ENCODE results near the gene RAB7A.
"Not testable (repeated sequence)": the region's sequence is repeated elsewhere in the genome, so short reads cannot be mapped to it uniquely, and the experiment has no call there.

The RAB7A gene

DNA sequence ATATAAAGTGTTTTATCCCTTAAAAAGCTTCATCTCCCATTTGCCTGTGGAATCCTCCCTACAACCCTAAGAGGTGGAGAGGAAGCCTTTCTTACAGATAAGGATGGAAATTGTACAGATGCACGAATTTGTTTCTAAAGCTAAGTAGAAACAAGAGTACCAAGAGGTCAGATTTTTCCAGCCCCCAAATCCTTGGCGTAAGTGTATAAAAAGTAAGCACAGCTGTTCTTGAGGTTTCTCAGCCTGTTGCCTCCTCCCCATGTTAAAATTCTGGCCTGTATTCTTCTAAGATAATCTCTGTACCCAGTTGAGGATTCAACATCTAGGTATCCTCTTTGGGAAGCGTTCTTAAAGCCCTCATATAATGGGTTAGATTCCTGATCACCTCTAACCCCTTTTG is 34.9 kb downstream of the RAB7A start:
- DNase-seq = no peak

DNA sequence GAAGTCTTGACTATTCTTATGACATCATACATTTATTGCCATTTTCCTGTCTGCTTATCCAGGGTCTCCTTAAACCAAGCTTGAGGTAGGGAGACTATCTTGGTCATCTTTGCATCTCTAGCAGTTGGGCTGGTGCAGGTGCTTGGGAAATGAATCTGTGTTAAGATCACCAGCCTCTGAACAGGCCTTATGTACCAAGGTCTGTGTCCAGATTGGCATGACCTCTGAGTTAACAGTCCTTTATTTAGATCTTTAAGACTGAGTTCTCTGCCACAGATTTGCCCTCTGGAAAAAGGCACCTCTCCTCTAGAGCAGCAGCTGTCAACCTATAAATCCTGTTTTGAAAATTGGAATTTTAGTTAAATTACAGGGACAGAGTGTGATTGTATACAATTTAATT is 35.4 kb downstream of the RAB7A start:
- no peak for DNase-seq

DNA sequence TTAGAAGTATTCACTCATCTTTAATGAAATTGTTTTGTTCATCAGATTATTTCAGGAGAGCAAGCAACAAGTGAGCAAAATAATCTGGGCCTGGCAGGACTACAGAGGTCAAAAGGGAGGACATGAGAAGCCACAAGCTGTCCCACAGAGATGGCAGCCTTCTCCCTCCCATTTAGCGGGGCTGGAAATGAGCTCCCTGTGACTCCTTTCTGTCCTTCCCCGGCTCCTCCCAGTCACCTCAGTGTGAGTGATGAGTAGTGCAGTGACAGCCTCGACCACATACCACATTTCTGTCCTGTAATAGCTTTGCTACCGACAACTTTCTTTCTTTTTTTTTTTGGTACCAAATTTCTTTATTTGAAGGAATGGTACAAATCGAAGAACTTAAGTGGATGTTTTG is 38.0 kb downstream of the RAB7A start:
- no peak for DNase-seq

DNA sequence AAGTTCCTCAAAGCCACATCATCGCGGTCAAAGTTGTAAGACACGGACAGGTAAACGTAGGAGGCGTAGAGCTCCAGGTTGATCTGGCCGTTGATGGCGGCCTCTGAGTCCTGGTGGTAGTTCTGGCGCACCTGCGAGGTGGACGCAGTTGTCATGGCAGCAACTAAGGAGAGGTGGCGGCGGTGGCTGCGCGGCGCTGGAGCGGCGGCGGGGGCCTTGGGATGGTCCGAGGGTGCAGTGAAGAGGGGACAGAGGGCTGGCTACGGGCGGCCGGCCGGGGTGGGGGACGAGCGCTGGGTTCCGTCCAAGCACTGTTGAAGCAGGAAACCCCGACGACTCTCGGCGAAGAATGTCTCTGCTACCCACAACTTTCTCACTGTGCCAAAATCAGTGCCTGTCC is 38.9 kb downstream of the RAB7A start:
- no peak for DNase-seq

DNA sequence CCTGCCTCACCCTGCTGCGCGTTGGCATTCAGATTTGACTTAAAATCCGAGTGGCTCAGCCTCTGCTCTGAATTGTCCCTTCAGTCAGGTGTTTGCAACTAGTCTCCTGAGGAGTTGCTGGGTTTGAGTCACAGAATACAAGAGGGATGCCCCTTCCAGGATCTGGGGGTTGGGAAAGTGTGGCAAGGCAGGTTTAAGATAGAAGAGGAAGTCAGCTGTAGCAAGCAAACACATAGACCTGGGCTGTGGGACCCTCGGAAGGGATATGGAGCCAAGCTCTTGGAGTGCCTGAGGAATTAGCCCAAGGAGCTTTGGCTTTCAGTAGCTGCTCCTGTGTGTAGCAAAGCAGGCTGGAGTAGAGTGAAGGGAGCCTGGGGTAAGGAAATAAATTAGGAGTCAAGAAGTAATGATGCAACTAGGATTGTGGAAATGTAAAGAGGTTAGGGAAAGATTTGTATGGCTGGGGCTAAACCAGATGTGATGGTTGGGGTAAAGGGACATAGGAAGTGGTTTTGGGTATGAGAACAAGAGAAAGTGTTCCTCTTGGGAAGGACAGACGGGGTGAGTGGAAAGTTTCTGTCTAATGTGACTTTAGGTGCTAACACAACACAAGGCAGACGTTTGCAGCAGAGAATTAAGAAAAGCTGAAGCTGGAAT is 41.2 kb downstream of the RAB7A start:
- DNase-seq = no peak

DNA sequence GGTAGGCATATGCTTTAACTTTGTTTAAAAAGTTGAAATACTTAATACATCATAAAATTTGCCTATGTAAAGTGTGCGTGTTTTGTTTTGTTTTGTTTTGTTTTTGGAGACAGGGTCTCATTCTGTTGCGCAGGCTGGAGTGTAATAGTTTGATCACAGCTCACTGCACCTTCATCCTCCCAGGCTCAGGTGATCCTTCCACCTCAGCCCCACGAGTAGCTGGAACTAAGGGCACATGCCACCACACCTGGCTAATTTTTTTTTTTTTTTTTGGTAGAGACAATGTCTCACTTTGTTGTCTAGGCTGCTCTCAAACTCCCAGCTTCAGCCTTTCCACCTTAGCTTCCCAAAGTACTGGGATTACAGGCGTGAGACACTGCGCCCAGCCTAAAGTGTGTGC is 42.5 kb downstream of the RAB7A start:
- no peak for DNase-seq

DNA sequence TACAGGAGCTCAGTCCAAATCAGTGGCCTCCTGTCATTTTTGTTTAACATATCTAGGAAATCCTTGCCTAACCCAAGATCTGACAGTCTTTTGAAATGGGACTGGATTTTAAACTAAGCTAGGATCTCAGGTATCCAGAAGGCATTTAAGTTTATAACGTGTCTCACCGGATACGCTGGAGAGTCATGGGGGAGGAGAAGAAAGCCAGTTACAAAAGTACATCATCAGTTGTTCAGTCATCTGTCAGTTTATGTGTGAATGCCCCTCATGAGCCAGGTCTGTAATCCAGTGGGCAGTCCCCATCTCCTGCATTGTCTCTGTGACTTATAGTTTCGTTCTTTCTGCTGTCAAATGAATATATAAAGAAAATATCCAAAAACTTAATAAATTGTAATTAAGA is 44.4 kb downstream of the RAB7A start:
- DNase-seq = no peak

DNA sequence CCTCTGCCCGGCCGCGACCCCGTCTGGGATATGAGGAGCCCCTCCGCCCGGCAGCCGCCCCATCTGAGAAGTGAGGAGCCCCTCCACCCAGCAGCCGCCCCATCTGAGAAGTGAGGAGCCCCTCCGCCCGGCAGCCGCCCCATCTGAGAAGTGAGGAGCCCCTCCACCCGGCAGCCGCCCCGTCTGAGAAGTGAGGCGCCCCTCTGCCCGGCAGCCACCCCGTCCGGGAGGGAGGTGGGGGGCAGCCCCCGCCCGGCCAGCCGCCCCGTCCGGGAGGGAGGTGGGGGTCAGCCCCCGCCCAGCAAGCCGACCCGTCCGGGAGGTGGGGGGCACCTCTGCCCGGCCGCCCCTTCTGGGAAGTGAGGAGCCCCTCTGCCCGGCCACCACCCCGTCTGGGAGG is 47.2 kb downstream of the RAB7A start:
- not testable (repeated sequence) for DNase-seq

DNA sequence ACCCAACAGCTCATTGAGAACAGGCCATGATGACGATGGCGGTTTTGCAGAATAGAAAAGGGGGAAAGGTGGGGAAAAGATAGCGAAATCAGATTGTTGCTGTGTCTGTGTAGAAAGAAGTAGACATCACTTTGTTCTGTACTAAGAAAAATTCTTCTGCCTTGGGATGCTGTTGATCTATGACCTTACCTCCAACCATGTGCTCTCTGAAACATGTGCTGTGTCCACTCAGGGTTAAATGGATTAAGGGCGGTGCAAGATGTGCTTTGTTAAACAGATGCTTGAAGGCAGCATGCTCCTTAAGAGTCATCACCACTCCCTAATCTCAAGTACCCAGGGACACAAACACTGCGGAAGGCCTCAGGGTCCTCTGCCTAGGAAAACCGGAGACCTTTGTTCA is 47.6 kb downstream of the RAB7A start:
- not testable (repeated sequence) for DNase-seq

DNA sequence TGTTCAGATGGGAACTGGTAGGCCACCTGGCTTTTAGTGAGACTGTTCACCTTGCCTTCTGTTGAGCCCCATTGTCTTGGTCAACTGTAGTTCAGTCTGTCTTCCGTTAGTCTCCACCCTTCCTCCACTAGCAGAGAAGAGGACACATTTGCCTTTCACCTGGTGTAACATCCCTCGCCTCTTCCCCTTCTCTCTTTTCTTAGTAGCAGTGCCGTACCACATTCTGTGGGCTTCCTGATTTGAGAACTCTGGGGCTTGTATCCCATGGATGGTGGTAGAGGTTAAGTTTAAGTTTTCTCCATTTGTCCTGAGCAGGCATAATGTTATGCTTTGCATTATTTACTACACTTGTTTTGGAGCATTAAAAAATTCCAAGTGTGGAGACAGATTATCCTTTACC is 49.3 kb downstream of the RAB7A start:
- DNase-seq = no peak

DNA sequence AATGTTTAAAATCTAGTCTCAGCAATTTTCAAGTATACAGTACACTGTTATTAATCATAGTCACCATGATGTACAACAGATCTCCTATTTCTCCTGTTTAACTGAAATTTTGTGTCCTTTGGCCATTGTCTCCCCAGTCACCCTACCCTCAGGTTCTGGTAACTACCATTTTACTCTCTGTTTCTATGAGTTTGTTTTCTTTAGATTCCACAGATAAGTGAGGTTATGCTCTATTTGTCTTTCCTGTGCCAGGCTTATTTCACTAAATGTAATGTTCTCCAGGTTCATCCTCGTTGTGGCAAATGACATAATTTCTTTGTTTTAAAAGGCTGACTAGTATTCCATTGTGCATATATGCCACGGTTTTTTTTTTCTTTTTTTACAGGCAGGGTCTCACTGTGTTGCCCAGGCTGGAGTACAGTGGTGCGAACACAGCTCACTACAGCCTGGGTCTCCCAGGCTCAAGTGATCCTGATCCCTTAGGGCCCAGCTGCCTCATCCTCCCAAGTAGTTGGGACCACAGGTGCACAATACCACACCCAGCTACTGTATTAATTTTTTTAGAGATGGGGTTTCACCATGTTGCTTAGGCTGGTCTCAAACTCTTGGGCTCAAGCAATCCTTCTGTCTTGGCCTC is 50.0 kb downstream of the RAB7A start:
- DNase-seq = no peak

DNA sequence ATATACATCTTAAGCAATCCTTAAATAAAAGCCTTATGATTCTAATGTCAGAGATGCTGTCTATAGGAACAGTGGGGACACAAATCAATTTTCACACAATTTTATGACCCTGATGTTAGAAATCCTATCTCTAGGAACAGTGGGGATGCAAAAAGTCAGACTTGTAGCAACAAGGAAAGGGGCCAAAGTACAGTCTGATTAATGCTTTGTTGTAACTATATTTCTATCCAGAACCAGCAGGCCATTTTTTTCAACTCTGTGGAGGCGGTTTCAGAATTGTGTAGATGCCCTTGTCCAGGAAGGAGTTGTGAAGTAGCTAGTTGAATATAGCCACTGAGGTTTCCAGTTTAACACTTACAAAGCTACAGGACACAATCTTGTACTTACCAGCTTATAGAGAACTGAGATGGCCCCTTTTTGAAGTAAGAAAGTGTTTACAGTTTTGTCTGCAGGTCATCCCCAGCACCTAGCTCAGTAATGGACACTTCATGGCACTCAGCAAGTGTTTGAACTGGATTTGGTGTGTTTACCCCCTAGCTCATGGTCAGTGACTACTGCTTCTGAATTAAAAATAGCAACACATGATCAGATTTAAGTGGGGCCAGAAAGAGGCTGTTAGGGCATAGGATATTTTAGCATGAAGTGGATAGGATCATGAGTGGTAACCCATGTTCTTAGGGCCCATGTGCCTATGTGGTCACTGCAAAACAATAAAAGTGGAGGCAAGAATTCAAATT is 54.3 kb downstream of the RAB7A start:
- no peak for DNase-seq

DNA sequence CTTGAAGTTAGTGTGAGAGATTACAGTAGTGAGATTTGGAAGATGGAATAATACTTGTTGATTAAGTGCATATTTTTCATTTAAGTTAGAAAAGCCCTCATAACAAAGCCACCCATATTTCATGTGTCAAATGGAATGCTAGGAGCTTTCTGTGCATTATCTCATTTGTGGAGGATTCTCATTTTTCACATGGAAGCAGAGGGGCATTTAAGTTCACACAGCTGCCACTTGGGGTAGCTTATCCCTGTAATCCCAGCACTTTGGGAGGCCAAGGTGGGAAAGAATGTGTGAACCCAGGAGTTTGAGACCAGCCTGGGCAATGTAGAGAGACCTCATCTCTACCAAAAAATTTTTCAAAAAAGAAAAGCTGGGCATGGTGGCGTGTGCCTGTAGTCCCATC is 55.2 kb downstream of the RAB7A start:
- no peak for DNase-seq

DNA sequence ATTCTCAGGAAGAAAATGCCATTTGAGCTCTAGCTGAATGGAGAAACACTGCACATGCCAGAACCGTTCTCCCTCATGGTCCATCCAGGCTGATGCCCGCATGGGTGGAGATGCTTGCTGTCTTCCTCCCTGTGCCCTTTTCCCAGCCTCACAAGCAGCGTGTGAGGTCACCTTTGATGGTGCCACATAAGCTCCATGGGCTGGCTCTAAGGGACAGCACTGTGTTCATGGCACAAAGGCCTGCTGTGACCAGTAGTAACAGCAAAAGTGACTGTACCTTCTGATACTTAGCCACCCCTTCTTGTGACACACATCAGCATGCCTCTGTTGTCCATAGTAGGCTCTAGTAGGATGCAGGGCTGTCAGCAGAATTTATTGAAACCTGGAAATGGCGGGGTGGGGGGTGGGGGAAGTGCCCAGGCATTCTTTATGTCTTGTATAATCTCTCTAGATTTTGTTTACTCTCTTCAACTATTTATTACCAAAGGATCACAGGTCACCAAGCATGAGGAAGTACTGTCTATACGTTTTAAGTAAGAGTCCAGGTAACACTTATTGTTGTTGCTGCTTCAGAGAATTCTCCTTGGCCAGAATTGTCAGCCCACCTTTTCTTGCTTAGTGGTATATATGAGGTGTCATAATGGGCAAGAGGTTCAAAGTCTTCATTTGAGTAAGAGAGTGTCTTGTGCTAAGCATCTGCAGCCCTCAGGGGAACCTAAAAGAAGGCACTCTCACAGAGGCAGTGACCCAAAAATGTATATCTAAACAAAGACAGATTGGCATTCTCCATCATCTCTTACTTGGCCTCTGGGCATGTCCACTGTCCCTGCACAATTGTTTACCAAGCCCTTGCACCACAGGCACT is 56.5 kb downstream of the RAB7A start:
- no peak for DNase-seq

DNA sequence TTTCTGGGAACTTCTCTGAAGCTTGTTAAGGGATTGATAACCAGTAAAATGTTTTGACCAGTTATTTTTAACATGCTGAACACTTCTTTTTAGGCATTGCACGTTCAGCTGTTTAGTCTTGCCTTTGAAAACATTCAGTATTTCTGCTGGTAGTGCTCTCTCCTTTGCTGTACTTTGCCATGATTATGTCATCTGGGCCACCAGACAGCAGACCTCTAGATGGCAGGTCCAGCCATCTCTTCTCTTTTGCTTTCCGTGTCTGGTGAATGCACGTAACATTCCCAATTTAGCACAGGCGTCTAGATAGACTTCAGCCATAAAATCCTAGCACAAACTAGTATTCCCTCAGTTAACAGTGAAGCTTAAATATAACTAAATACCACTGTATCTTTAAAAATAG is 57.8 kb downstream of the RAB7A start:
- DNase-seq = no peak

DNA sequence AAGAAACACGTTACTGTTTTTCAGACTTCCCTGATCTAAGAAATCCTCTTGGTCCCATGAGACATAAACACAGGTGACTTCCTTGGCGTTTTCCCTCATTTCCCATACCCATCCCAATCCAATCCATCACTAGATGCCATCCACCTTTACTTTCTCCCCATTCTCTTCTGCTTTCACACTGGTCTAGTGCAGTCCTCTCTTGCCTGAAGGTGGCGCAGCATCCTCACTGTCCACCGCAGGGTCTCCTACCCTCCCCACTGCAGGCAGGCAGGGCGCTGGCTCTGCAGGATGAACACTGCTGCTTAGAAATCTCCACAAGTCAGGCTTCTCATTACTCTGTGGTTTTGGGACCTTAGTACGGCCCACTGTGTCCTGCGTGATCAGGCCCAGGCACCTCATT is 58.2 kb downstream of the RAB7A start:
- peak; percentile 76 for DNase-seq

DNA sequence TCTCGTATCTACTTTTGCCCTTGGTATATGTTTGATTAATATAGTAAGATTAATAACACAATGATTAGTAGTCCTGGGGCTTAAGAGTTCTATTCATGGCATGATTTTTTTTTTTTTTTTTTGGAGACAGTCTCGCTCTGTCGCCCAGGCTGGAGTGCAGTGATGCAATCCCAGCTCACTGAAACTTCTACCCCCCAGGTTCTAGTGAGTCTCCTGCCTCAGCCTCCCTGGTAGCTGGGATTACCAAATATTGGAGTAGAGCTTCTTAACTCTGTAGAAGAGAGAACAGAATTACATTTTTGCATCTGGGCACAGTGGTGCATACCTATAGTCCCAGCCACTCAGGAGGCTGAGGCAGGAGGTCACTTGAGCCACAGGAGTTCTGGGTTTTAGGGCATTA is 58.9 kb downstream of the RAB7A start:
- DNase-seq = no peak

DNA sequence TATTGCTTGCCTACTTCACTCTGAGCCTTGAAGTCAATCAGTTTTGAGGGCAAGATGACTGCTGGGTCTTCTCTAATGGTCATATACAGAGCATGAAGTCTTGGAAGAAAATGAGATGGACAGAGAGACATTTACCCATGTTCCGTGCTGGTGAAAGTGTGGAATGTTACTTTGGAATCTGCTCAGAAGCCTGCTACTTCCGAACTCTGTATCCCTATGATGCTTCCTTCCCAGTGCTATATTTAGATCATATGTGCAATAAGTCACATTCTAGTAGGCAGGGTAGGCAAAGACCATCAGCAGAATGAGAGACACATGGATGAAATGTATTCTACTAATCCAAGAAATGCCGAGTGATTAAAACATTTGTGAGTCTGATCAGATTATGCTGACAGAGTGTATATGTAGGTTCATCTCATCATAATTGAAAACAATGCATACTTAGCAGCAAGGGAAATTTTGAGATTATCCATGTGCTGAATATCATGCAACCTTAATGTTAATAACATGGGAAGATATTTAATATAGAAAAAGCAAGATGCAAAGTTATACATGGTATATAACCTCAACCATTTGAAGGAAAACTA is 60.5 kb downstream of the RAB7A start:
- DNase-seq = no peak

DNA sequence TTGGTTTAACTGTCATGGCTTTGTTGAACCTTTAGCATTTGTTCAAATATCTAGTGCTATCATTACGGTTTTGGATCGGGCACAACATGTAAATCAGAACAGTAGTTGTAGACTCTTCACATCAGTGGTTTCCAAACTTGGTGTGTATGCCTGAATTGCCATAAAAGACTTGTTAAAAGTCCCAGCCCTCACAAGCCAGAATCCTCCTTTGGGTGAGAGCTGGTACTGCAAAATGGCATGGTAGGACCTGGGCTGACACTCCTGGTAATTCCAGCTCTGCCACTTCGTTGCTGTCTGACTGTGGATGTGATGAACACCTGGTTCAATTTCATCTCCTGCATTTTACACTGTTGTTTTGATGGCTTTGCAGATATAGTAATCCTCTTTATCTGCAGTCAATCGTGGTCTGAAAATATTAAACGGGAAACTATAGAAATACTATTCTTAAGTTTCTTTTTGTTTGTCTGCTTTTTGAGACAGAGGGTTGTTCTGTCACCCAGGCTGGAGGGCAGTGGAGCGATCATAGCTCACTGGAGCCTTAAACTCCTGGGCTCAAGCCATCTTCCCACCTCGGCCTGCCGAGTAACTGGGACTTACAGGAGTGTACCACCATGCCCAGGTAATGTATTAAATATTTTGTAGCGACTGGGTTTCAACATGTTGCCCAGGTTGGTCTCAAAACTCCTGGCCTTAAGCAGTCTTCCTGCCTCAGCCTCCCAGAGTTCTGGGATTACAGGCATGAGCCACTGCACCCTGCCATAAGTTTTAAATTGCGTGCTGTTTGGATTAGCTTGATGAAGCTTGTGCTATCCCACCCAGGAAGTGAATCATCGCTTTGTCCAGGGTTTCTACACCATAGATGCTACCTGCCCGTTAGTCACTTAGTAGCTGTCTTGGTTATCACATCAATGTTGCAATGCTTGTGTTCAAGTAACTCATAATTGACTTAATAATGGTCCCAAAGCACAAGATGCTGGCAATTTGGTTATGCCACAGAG is 61.6 kb downstream of the RAB7A start:
- no peak for DNase-seq

DNA sequence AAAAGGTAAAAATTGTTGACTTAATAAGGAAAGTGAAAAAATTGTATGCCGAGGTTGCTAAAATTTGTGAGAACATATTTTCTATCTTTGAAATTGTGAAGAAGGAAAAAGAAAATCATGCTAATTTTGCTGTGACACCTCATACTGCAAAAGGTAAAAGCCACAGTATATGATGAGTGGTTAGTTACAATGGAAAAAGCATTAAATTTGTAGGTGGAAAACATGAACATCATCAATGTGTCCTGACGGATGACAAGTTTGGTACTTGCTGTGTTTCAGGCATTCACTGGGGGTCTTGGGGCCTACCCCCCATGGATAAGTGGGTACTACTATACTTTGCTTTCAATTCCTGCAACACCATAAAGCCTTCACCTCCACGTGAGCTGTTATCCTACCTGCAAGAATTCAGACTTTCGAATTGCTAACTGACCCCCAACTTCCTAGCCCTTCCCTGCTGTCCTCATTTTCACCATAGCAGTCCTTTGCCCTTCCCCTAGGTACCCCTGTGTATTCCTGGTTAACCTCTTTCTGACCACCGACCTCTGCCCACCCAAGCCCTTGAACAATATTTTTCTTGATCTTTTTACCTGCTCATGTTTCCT is 62.4 kb downstream of the RAB7A start:
- DNase-seq = no peak

DNA sequence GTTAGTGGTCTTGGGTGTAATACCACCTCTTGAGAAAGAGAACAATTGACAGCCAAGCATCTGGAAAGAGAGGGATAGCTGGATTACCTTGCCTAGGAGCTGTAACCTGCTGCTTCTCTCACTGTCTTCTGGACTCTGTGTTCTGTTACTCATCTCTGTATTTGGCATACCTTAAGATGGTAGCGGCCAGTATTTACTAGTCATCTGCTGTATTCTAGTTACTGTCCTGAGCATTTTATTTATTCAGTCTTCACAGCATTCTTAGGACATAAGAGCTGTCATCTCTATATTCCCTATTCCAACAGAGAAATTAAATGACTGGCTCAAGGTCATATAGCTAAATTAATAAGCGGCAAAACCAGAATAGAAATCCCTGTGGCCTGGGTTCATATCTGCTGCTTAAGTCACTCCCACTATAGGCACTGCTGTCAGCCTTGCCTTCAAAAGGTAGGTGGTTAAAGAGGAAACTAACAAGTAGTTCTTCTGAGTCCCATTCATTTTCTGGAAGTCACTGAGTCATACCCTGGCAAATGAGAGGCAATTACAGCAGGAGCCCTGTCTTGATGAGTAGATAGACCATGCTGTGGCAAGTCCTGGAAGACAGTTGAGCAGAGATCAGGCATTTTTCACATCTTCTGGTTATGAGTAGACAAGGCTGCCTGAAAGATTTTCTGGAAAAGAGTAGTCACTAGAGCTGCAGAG is 68.2 kb downstream of the RAB7A start:
- DNase-seq = no peak

Data from activated effector memory CD4-positive, alpha-beta T cell treated with anti-CD3 and anti-CD28 coated beads, Interleukin-2, amount 50 U/mL, for 16 hours (primary cell).